ENCODE data around the gene RAB38.

DNA sequence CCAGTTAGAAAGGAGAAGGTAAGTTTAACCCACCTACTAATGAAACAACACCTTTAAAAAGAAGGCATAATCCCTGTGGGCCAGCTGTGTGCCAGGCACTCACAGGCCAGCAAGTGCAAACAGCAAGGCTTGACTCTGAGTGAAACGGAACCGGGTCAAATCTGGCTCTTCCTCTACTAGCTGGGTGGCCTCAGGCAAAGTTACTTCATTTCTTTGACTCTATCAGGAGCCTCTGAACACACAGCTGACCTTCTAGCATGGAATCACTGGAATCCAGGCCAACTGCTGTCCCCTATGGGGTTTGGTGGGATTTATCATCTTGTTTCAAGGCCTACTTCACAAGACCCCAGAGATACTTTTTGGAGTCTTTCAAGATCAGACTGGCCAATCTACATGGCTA is 3.3 kb downstream of the RAB38 start:
- TF ChIP-seq, protein P1, sequence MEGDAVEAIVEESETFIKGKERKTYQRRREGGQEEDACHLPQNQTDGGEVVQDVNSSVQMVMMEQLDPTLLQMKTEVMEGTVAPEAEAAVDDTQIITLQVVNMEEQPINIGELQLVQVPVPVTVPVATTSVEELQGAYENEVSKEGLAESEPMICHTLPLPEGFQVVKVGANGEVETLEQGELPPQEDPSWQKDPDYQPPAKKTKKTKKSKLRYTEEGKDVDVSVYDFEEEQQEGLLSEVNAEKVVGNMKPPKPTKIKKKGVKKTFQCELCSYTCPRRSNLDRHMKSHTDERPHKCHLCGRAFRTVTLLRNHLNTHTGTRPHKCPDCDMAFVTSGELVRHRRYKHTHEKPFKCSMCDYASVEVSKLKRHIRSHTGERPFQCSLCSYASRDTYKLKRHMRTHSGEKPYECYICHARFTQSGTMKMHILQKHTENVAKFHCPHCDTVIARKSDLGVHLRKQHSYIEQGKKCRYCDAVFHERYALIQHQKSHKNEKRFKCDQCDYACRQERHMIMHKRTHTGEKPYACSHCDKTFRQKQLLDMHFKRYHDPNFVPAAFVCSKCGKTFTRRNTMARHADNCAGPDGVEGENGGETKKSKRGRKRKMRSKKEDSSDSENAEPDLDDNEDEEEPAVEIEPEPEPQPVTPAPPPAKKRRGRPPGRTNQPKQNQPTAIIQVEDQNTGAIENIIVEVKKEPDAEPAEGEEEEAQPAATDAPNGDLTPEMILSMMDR (IDR thresholded peaks at IDR 0.05) = no peak
- TF ChIP-seq POLR2A (IDR thresholded peaks at IDR 0.05) = no peak
- TF ChIP-seq EP300 (IDR thresholded peaks at IDR 0.05) = no peak

Data from tibial nerve (tissue), 4 donors.